Left ventricle myocardium inferior (tissue), 1 donor: ENCODE measurements around the gene MDFI. TPM values are rescaled to one million over a fixed set of nuclear protein-coding genes. Genes with fewer than 3 reads are reported as not detected.

ENCODE experiments used
- DNase-seq: peaks from one replicate; pipeline ENCODE4 v3.0.0-alpha.2; 2020
- H3K27ac ChIP-seq: fragments of 200-600 bp; replicated peaks from 2 replicates; pipeline ENCODE4 v1.8.0; 2021
- H3K27me3 ChIP-seq: fragments of 200-600 bp; 2 replicates; pipeline ENCODE4 v1.8.0; 2021; ENCODE audit warnings: low read depth
- H3K36me3 ChIP-seq: fragments of 200-600 bp; 2 replicates; pipeline ENCODE4 v1.8.0; 2021
- H3K4me1 ChIP-seq: fragments of 200-600 bp; 2 replicates; pipeline ENCODE4 v1.8.0; 2021
- H3K4me3 ChIP-seq: fragments of 200-600 bp; 2 replicates; pipeline ENCODE4 v1.8.0; 2021; ENCODE audit warnings: mild to moderate bottlenecking, moderate library complexity
- H3K9me3 ChIP-seq: fragments of 200-600 bp; replicated peaks from 2 replicates; pipeline ENCODE4 v1.8.0; 2021
- intact Hi-C: fragments of 100-400 bp; cut with micrococcal nuclease; formaldehyde crosslinking; loops from one replicate; pipeline ENCODE4 v1.11.0; 2022
- total RNA-seq: library from RNA; stranded (reverse); fragmentation: NEBNext Ultra II Directional; extraction: Animal tissue kit (Norgen Biotek cat#: 25700); gene quantifications from one replicate; pipeline ENCODE4 v1.2.1, GENCODE V29; 2021
- TF ChIP-seq, protein P1 (sequence below): fragments of 200-600 bp; IDR thresholded peaks from 2 replicates; pipeline ENCODE4 v1.8.0; 2021; ENCODE audit warnings: antibody characterized with exemption, mild to moderate bottlenecking, borderline replicate concordance
- donor health status: DM: no; HTN: yes; CAD: no; lungs with severe emphysema.

MDFI gene
- total RNA-seq, 1 donor from 2014 or later = 0.77 TPM

- TF ChIP-seq, protein P1, sequence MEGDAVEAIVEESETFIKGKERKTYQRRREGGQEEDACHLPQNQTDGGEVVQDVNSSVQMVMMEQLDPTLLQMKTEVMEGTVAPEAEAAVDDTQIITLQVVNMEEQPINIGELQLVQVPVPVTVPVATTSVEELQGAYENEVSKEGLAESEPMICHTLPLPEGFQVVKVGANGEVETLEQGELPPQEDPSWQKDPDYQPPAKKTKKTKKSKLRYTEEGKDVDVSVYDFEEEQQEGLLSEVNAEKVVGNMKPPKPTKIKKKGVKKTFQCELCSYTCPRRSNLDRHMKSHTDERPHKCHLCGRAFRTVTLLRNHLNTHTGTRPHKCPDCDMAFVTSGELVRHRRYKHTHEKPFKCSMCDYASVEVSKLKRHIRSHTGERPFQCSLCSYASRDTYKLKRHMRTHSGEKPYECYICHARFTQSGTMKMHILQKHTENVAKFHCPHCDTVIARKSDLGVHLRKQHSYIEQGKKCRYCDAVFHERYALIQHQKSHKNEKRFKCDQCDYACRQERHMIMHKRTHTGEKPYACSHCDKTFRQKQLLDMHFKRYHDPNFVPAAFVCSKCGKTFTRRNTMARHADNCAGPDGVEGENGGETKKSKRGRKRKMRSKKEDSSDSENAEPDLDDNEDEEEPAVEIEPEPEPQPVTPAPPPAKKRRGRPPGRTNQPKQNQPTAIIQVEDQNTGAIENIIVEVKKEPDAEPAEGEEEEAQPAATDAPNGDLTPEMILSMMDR = no peak
- intact Hi-C loops = no loop called here
- no peak for DNase-seq
- Histone ChIP-seq H3K4me1 (peaks cover 11% of the 10 kb centered on the region), H3K27ac (no peak overlapping the region), H3K36me3 (no peaks in the 10 kb centered on the region), H3K9me3 (no peaks in the 10 kb centered on the region), H3K27me3 (peaks cover 49% of the 10 kb centered on the region), H3K4me3 (no peak overlapping the region)
Measured at GRCh38 chr6:41658636-41659035, 20.4 kb downstream of the MDFI start.

DNA sequence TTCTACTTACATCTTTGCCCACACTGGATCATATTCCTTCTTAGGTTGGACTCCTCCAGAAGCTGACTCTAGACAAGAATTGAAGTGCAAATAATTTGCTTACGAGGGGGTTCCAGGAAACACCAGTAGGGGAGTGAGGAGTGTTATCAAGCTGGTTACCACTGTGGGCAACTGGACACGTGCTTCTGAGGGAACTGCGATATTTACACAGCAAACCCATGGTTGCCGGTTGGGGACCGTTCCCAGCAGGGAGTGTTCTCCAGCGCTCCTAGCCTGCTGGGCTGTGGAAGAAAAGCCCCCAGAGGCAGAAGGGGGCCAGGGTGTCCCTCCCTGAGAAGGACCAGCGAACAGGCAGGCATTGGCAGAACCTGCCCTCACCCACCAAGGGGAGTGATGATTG is 21.7 kb downstream of the MDFI start:
- H3K9me3 ChIP-seq = no peaks in the 10 kb centered on the region
- intact Hi-C loops = no loop called here

DNA sequence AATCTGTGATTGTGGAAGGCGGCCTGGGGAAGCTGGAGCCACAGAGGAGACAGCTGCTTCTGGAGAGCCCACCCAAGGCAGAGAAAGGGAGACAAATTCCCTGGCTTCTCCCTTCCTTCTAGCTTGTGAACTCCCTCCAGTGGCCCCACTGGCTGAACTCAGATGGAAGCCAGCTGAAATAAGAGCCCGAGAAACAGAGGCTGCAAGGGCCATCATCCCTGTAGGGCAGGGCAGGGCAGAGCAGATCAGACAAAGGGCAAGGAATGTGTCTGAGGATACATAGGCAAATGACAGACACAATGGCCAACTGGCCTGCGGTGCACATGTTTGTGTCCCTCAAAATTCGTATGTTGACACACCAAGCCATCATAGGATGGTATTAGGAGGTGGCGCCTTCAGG is 25.3 kb downstream of the MDFI start:
- H3K4me3 ChIP-seq = no peak overlapping the region
- H3K4me1 ChIP-seq = no peaks in the 10 kb centered on the region
- H3K27me3 ChIP-seq = peaks cover 39% of the 10 kb centered on the region
- H3K36me3 ChIP-seq = no peaks in the 10 kb centered on the region
- no peak for DNase-seq
- no peak overlapping the region for H3K27ac ChIP-seq
- H3K9me3 ChIP-seq = peaks cover 2% of the 10 kb centered on the region
- TF ChIP-seq, protein P1 = no peak
- intact Hi-C loops = no loop called here

More for the DNA sequence above, 21.7 kb downstream of the MDFI start:
- Histone ChIP-seq H3K36me3 (no peaks in the 10 kb centered on the region), H3K27me3 (peaks cover 44% of the 10 kb centered on the region), H3K27ac (no peak overlapping the region), H3K4me1 (peaks cover 11% of the 10 kb centered on the region), H3K4me3 (no peak overlapping the region)
- no peak for DNase-seq
- TF ChIP-seq, protein P1 = no peak

DNA sequence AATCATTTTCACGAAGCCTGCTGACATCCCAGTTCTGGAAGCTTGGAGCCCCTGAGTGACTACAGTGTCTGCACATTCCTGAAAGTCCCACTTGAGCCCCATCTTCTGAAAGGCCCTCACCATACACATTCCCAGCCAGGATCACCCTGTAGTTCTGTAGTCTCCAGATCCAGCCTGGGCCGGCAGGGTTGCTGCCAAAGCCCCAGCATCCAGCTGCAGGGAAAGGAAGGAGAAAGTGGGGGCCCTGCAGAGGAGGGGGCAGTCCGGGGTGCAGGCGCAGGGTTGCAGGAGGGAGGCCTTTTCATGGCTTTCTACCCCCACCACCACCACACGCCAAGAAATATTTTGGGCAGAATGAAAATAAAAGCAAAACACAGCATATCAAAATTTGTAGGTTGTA is 26.0 kb downstream of the MDFI start:
- Histone ChIP-seq H3K27me3 (peaks cover 33% of the 10 kb centered on the region), H3K4me3 (no peak overlapping the region), H3K4me1 (no peaks in the 10 kb centered on the region), H3K27ac (no peak overlapping the region), H3K9me3 (peaks cover 9% of the 10 kb centered on the region), H3K36me3 (no peaks in the 10 kb centered on the region)
- intact Hi-C loops = no loop called here
- DNase-seq = no peak
- TF ChIP-seq, protein P1 = no peak

GRCh38 chr6:41667195-41667594 is 28.9 kb downstream of the MDFI start:
- Histone ChIP-seq H3K36me3 (no peaks in the 10 kb centered on the region), H3K4me1 (no peaks in the 10 kb centered on the region), H3K27me3 (peaks cover 19% of the 10 kb centered on the region), H3K9me3 (peaks cover 11% of the 10 kb centered on the region), H3K27ac (no peak overlapping the region), H3K4me3 (no peak overlapping the region)
- TF ChIP-seq, protein P1 = no peak
- DNase-seq = no peak
- intact Hi-C loops = no loop called here

GRCh38 chr6:41668968-41669367 is 30.7 kb downstream of the MDFI start:
- peaks cover 14% of the 10 kb centered on the region for H3K27me3 ChIP-seq
- H3K36me3 ChIP-seq = no peaks in the 10 kb centered on the region
- no peak overlapping the region for H3K4me3 ChIP-seq
- no peak for DNase-seq
- TF ChIP-seq, protein P1 = no peak
- H3K9me3 ChIP-seq = peaks cover 11% of the 10 kb centered on the region
- intact Hi-C loops = no loop called here
- no peak overlapping the region for H3K27ac ChIP-seq
- no peaks in the 10 kb centered on the region for H3K4me1 ChIP-seq
